ENCODE data around the gene LPP. TPM values are rescaled to one million over a fixed set of nuclear protein-coding genes. Genes with fewer than 3 reads are reported as not detected.

LPP gene
- total RNA-seq, 8 experiments from 2014 or later: 6.0 to 77.8 (median 15.4) TPM

GRCh38 chr3:188321258-188321657 lies 167.3 kb downstream of the LPP start:
- in situ Hi-C loops (cut with MboI; ENCODE audit: low pct_unique_long_range_greater_than_20kb in 2 of 9, low sequenced_read_pairs in 9 of 9, unreplicated experiment in 9 of 9): no loop called here
- Histone ChIP-seq H3K4me3 (no peak overlapping the region), H3K4me1 (replicated peaks in 1 of 2) (peaks cover 0 to 4% of the 10 kb centered on the region in 2 donors), H3K27ac (no peak overlapping the region)
- ATAC-seq (replicated peaks in 6 of 8): no peak

- in situ Hi-C loops (cut with MboI; ENCODE audit: low pct_unique_long_range_greater_than_20kb in 2 of 9, low sequenced_read_pairs in 9 of 9, unreplicated experiment in 9 of 9): no loop called here
- Histone ChIP-seq H3K4me3 (no peak overlapping the region), H3K27ac (no peak overlapping the region), H3K4me1 (replicated peaks in 1 of 2) (peaks cover 0 to 4% of the 10 kb centered on the region in 2 donors)
- no peak for ATAC-seq (replicated peaks in 6 of 8)
- 91 to 100% (median 100%) methylated on average over 2 to 4 of the region's 4 CpGs; no CpG with 5 or more reads in 3 of the 10 experiments for WGBS, 10 experiments
Observed at GRCh38 chr3:188322135-188322887, 168.4 kb downstream of the LPP start.

GRCh38 chr3:188323067-188323842 lies 169.3 kb downstream of the LPP start:
- Histone ChIP-seq H3K4me3 (no peak overlapping the region), H3K4me1 (replicated peaks in 1 of 2) (peaks cover 0 to 4% of the 10 kb centered on the region in 2 donors), H3K27ac (no peak overlapping the region)
- in situ Hi-C loops (cut with MboI; ENCODE audit: low pct_unique_long_range_greater_than_20kb in 2 of 9, low sequenced_read_pairs in 9 of 9, unreplicated experiment in 9 of 9): no loop called here
- WGBS, 10 experiments: 40 to 97% (median 92%) methylated on average over 1 to 5 of the region's 6 CpGs; no CpG with 5 or more reads in 1 of the 10 experiments
- no peak for ATAC-seq (replicated peaks in 6 of 8)

GRCh38 chr3:188326111-188326510 lies 172.2 kb downstream of the LPP start:
- in situ Hi-C loops (cut with MboI; ENCODE audit: low pct_unique_long_range_greater_than_20kb in 2 of 9, low sequenced_read_pairs in 9 of 9, unreplicated experiment in 9 of 9): no loop called here
- Histone ChIP-seq H3K27ac (no peak overlapping the region), H3K4me3 (no peak overlapping the region), H3K4me1 (replicated peaks in 1 of 2) (peaks cover 3 to 4% of the 10 kb centered on the region in 2 donors)
- no peak for ATAC-seq (replicated peaks in 6 of 8)
- WGBS, 10 experiments: 86 to 100% (median 92%) methylated on average over 1 to 9 of the region's 9 CpGs

- H3K4me1 ChIP-seq (replicated peaks in 1 of 2): peaks cover 7% of the 10 kb centered on the region in 2 donors
- 70 to 100% (median 90%) methylated on average over 1 to 4 of the region's 4 CpGs; no CpG with 5 or more reads in 1 of the 10 experiments for WGBS, 10 experiments
- ATAC-seq (replicated peaks in 6 of 8): no peak
- H3K27ac ChIP-seq: no peak overlapping the region
- H3K4me3 ChIP-seq: no peak overlapping the region
- in situ Hi-C loops (cut with MboI; ENCODE audit: low pct_unique_long_range_greater_than_20kb in 2 of 9, low sequenced_read_pairs in 9 of 9, unreplicated experiment in 9 of 9): no loop called here
Observed at GRCh38 chr3:188326968-188327367, 173.0 kb downstream of the LPP start.

GRCh38 chr3:188327433-188327832 lies 173.5 kb downstream of the LPP start:
- H3K27ac ChIP-seq: no peak overlapping the region
- in situ Hi-C loops (cut with MboI; ENCODE audit: low pct_unique_long_range_greater_than_20kb in 2 of 9, low sequenced_read_pairs in 9 of 9, unreplicated experiment in 9 of 9): no loop called here
- ATAC-seq (replicated peaks in 6 of 8): no peak
- no peak overlapping the region for H3K4me3 ChIP-seq
- H3K4me1 ChIP-seq (replicated peaks in 1 of 2): peaks cover 7% of the 10 kb centered on the region in 2 donors
- 83 to 100% (median 100%) methylated on average over 1 to 2 of the region's 2 CpGs; no CpG with 5 or more reads in 3 of the 10 experiments for WGBS, 10 experiments

- in situ Hi-C loops (cut with MboI; ENCODE audit: low pct_unique_long_range_greater_than_20kb in 2 of 9, low sequenced_read_pairs in 9 of 9, unreplicated experiment in 9 of 9): no loop called here
- no peak for ATAC-seq (replicated peaks in 6 of 8)
- Histone ChIP-seq H3K4me1 (replicated peaks in 1 of 2) (peaks cover 7% of the 10 kb centered on the region in 2 donors), H3K4me3 (no peak overlapping the region), H3K27ac (no peak overlapping the region)
- WGBS, 10 experiments: 89 to 100% (median 97%) methylated on average over 1 to 2 of the region's 2 CpGs; no CpG with 5 or more reads in 1 of the 10 experiments
Observed at GRCh38 chr3:188330138-188330537, 176.2 kb downstream of the LPP start.

- 80 to 100% (median 100%) methylated on average over 1 of the region's 1 CpG; no CpG with 5 or more reads in 3 of the 10 experiments for WGBS, 10 experiments
- in situ Hi-C loops (cut with MboI; ENCODE audit: low pct_unique_long_range_greater_than_20kb in 2 of 9, low sequenced_read_pairs in 9 of 9, unreplicated experiment in 9 of 9): no loop called here
- Histone ChIP-seq H3K4me3 (no peak overlapping the region), H3K4me1 (replicated peaks in 1 of 2) (peaks cover 3 to 7% of the 10 kb centered on the region in 2 donors), H3K27ac (no peak overlapping the region)
- peak in 7 of 8 experiments; percentile 42 to 89 (median 82) for ATAC-seq (replicated peaks in 6 of 8)
Observed at GRCh38 chr3:188331166-188331565, 177.2 kb downstream of the LPP start.

GRCh38 chr3:188332085-188332484 lies 178.1 kb downstream of the LPP start:
- WGBS, 10 experiments: 73 to 100% (median 91%) methylated on average over 2 to 3 of the region's 3 CpGs
- no peak for ATAC-seq (replicated peaks in 6 of 8)
- in situ Hi-C loops (cut with MboI; ENCODE audit: low pct_unique_long_range_greater_than_20kb in 2 of 9, low sequenced_read_pairs in 9 of 9, unreplicated experiment in 9 of 9): no loop called here

GRCh38 chr3:188335656-188336055 lies 181.7 kb downstream of the LPP start:
- in situ Hi-C loops (cut with MboI; ENCODE audit: low pct_unique_long_range_greater_than_20kb in 2 of 9, low sequenced_read_pairs in 9 of 9, unreplicated experiment in 9 of 9): no loop called here
- Histone ChIP-seq H3K4me1 (replicated peaks in 1 of 2) (peaks cover 3 to 7% of the 10 kb centered on the region in 2 donors), H3K27ac (no peak overlapping the region), H3K4me3 (no peak overlapping the region)
- ATAC-seq (replicated peaks in 6 of 8): no peak
- WGBS, 10 experiments: 67 to 100% (median 96%) methylated on average over 1 to 3 of the region's 3 CpGs

More at GRCh38 chr3:188332085-188332484, 178.1 kb downstream of the LPP start:
- Histone ChIP-seq H3K4me3 (no peak overlapping the region), H3K27ac (no peak overlapping the region), H3K4me1 (replicated peaks in 1 of 2) (peaks cover 3 to 7% of the 10 kb centered on the region in 2 donors)

GRCh38 chr3:188336178-188336577 lies 182.2 kb downstream of the LPP start:
- H3K27ac ChIP-seq: no peak overlapping the region
- H3K4me1 ChIP-seq (replicated peaks in 1 of 2): peaks cover 3 to 4% of the 10 kb centered on the region in 2 donors
- no peak overlapping the region for H3K4me3 ChIP-seq
- in situ Hi-C loops (cut with MboI; ENCODE audit: low pct_unique_long_range_greater_than_20kb in 2 of 9, low sequenced_read_pairs in 9 of 9, unreplicated experiment in 9 of 9): no loop called here
- ATAC-seq (replicated peaks in 6 of 8): no peak

- no peaks in the 10 kb centered on the region for H3K4me1 ChIP-seq (replicated peaks in 1 of 2)
- 78 to 100% (median 94%) methylated on average over 1 to 4 of the region's 4 CpGs; no CpG with 5 or more reads in 6 of the 10 experiments for WGBS, 10 experiments
- no peak overlapping the region for H3K27ac ChIP-seq
- ATAC-seq (replicated peaks in 6 of 8): no peak
- in situ Hi-C loops (cut with MboI; ENCODE audit: low pct_unique_long_range_greater_than_20kb in 2 of 9, low sequenced_read_pairs in 9 of 9, unreplicated experiment in 9 of 9): no loop called here
- no peak overlapping the region for H3K4me3 ChIP-seq
Observed at GRCh38 chr3:188337232-188337631, 183.3 kb downstream of the LPP start.

GRCh38 chr3:188338086-188338485 lies 184.1 kb downstream of the LPP start:
- H3K4me3 ChIP-seq: no peak overlapping the region
- H3K4me1 ChIP-seq (replicated peaks in 1 of 2): no peaks in the 10 kb centered on the region
- in situ Hi-C loops (cut with MboI; ENCODE audit: low pct_unique_long_range_greater_than_20kb in 2 of 9, low sequenced_read_pairs in 9 of 9, unreplicated experiment in 9 of 9): no loop called here
- ATAC-seq (replicated peaks in 6 of 8): no peak
- no peak overlapping the region for H3K27ac ChIP-seq
